H9 (cell line): Measurements from ENCODE around the gene UBE2E1. TPM values are rescaled to one million over a fixed set of nuclear protein-coding genes. Genes with fewer than 3 reads are reported as not detected.

Experiments
- DNase-seq: peaks from one replicate; pipeline ENCODE4 v3.0.0-alpha.2; 2017
- H2AFZ ChIP-seq: one replicate; pipeline ENCODE4 v1.6.1; 2013; ENCODE audit warnings: mild to moderate bottlenecking, low read length, control low read depth, moderate library complexity
- H2AK5ac ChIP-seq: 2 replicates; pipeline ENCODE4 v1.6.1; 2013; ENCODE audit warnings: low read length, control low read depth, mixed read lengths; ENCODE audit not compliant: insufficient read length
- H2BK120ac ChIP-seq: one replicate; pipeline ENCODE4 v1.6.1; 2013; ENCODE audit warnings: low read depth, mild to moderate bottlenecking, low read length, control low read depth, inconsistent platforms; ENCODE audit not compliant: poor library complexity, severe bottlenecking
- H2BK12ac ChIP-seq: 2 replicates; pipeline ENCODE4 v1.6.1; 2013; ENCODE audit warnings: low read length, control low read depth, mixed read lengths, low read depth; ENCODE audit not compliant: insufficient read length
- H2BK15ac ChIP-seq: 2 replicates; pipeline ENCODE4 v1.6.1; 2013; ENCODE audit warnings: low read depth, low read length, control low read depth
- H2BK20ac ChIP-seq: one replicate; pipeline ENCODE4 v1.6.1; 2013; ENCODE audit warnings: low read depth, mild to moderate bottlenecking, low read length, control low read depth, inconsistent platforms; ENCODE audit not compliant: poor library complexity, severe bottlenecking
- H2BK5ac ChIP-seq: 2 replicates; pipeline ENCODE4 v1.6.1; 2013; ENCODE audit warnings: low read length, control low read depth, mixed read lengths; ENCODE audit not compliant: insufficient read length
- H3K14ac ChIP-seq: 2 replicates; pipeline ENCODE4 v1.6.1; 2013; ENCODE audit warnings: low read length, control low read depth; ENCODE audit not compliant: insufficient read depth
- H3K18ac ChIP-seq: 2 replicates; pipeline ENCODE4 v1.6.1; 2013; ENCODE audit warnings: low read depth, mild to moderate bottlenecking, mixed read lengths, low read length, control low read depth; ENCODE audit not compliant: insufficient read length
- H3K23ac ChIP-seq: 2 replicates; pipeline ENCODE4 v1.6.1; 2013; ENCODE audit warnings: low read length, control low read depth, mixed read lengths, low read depth; ENCODE audit not compliant: insufficient read length
- H3K23me2 ChIP-seq: 2 replicates; pipeline ENCODE4 v1.6.1; 2013; ENCODE audit warnings: low read depth, mild to moderate bottlenecking, mixed read lengths, low read length, control low read depth; ENCODE audit not compliant: insufficient read length, poor library complexity, severe bottlenecking
- H3K27ac ChIP-seq: 2 replicates; pipeline ENCODE4 v1.5.1; 2013; ENCODE audit warnings: low read length, control low read depth, mixed read lengths, low read depth; ENCODE audit not compliant: insufficient read length
- H3K27me3 ChIP-seq: 2 replicates; pipeline ENCODE4 v1.6.1; 2013; ENCODE audit warnings: low read length, control low read depth, inconsistent platforms; ENCODE audit not compliant: insufficient read depth
- H3K4ac ChIP-seq: 2 replicates; pipeline ENCODE4 v1.6.1; 2013; ENCODE audit warnings: low read depth, mild to moderate bottlenecking, control low read depth, inconsistent platforms, low read length, moderate library complexity
- H3K4me1 ChIP-seq: 2 replicates; pipeline ENCODE4 v1.6.1; 2013; ENCODE audit warnings: low read length, control low read depth, inconsistent platforms; ENCODE audit not compliant: insufficient read depth
- H3K4me2 ChIP-seq: 2 replicates; pipeline ENCODE4 v1.6.1; 2013; ENCODE audit warnings: low read length, control low read depth, mixed read lengths; ENCODE audit not compliant: insufficient read length, insufficient read depth
- H3K56ac ChIP-seq: 2 replicates; pipeline ENCODE4 v1.6.1; 2013; ENCODE audit warnings: low read depth, mild to moderate bottlenecking, mixed read lengths, low read length, control low read depth; ENCODE audit not compliant: insufficient read length
- H3K79me1 ChIP-seq: 2 replicates; pipeline ENCODE4 v1.6.1; 2013; ENCODE audit warnings: low read depth, mild to moderate bottlenecking, moderate library complexity, low read length, control low read depth, inconsistent platforms; ENCODE audit not compliant: insufficient read depth, poor library complexity, severe bottlenecking
- H3K79me2 ChIP-seq: 2 replicates; pipeline ENCODE4 v1.6.1; 2013; ENCODE audit warnings: low read length, control low read depth, inconsistent platforms; ENCODE audit not compliant: insufficient read depth
- H3K9ac ChIP-seq: 2 replicates; pipeline ENCODE4 v1.6.1; 2013; ENCODE audit warnings: low read length, control low read depth, mixed read lengths; ENCODE audit not compliant: insufficient read length; ENCODE audit errors: extremely low read depth
- H3K9me3 ChIP-seq: one replicate; pipeline ENCODE4 v1.6.1; 2013; ENCODE audit warnings: low read depth, low read length, inconsistent platforms; ENCODE audit not compliant: control insufficient read depth
- H3T11ph ChIP-seq: one replicate; pipeline ENCODE4 v1.6.1; 2013; ENCODE audit warnings: mild to moderate bottlenecking, low read length, control low read depth, inconsistent platforms
- H4K20me1 ChIP-seq: one replicate; pipeline ENCODE4 v1.6.1; 2013; ENCODE audit not compliant: control insufficient read depth, insufficient read length, insufficient read depth
- H4K5ac ChIP-seq: 2 replicates; pipeline ENCODE4 v1.6.1; 2013; ENCODE audit warnings: low read depth, mild to moderate bottlenecking, mixed read lengths, low read length, control low read depth; ENCODE audit not compliant: insufficient read length
- H4K8ac ChIP-seq: replicated peaks from 2 replicates; pipeline ENCODE4 v1.6.1; 2013; ENCODE audit warnings: low read length, control low read depth, mixed read lengths, low read depth; ENCODE audit not compliant: insufficient read length
- H4K91ac ChIP-seq: 2 replicates; pipeline ENCODE4 v1.6.1; 2013; ENCODE audit warnings: low read depth, mild to moderate bottlenecking, moderate library complexity, mixed read lengths, low read length, control low read depth; ENCODE audit not compliant: insufficient read length
- H3K27ac Mint-ChIP-seq, 3 experiments: 2 replicates in 2 of 3; 3 replicates in 1 of 3; pipeline ENCODE4 v1.8.0; 2020 to 2021; ENCODE audit warnings: mixed read lengths in 3 of 3, mild to moderate bottlenecking in 1 of 3, moderate library complexity in 1 of 3
- H3K27me3 Mint-ChIP-seq: 2 replicates; pipeline ENCODE4 v1.8.0; 2021; ENCODE audit warnings: low read depth, mild to moderate bottlenecking, moderate library complexity, mixed read lengths
- H3K36me3 Mint-ChIP-seq, 3 experiments: 2 replicates in 2 of 3; 3 replicates in 1 of 3; pipeline ENCODE4 v1.8.0; 2020 to 2021; ENCODE audit warnings: low read depth in 3 of 3, mixed read lengths in 3 of 3; ENCODE audit not compliant: insufficient read depth in 1 of 3
- H3K4me1 Mint-ChIP-seq, 2 experiments: 2 replicates each; pipeline ENCODE4 v1.8.0; 2020; ENCODE audit warnings: mixed read lengths in 2 of 2
- H3K4me3 Mint-ChIP-seq, 2 experiments: 2 replicates in 1 of 2; 3 replicates in 1 of 2; pipeline ENCODE4 v1.8.0; 2020 to 2021; ENCODE audit warnings: mild to moderate bottlenecking in 2 of 2, mixed read lengths in 2 of 2, moderate library complexity in 1 of 2
- H3K9me3 Mint-ChIP-seq, 2 experiments: 2 replicates in 1 of 2; 3 replicates in 1 of 2; pipeline ENCODE4 v1.8.0; 2020; ENCODE audit warnings: mild to moderate bottlenecking in 2 of 2, mixed read lengths in 2 of 2, moderate library complexity in 1 of 2
- CTCF ChIP-seq: fragments of 200-600 bp; sonication (generic); conservative IDR thresholded peaks from 3 replicates; pipeline ENCODE4 v1.8.0; 2021; ENCODE audit warnings: antibody characterized with exemption, mild to moderate bottlenecking
- WGBS: extraction: QIAGEN DNeasy Blood & Tissue Kit; methylation state at CpG from one replicate; pipeline ENCODE4 v1.1.7; 2013; ENCODE audit warnings: missing lambda C conversion rate, low lambda C conversion rate, mixed read lengths; ENCODE audit not compliant: insufficient read length; ENCODE audit errors: extremely low coverage; 5-methylcytosine and 5-hydroxymethylcytosine counted together
- total RNA-seq: library from RNA; stranded (reverse); gene quantifications from 2 replicates; pipeline ENCODE4 v1.2.1, GENCODE V29; 2021

The UBE2E1 gene
- total RNA-seq, 1 experiment from 2014 or later: 142 TPM

GRCh38 chr3:23806534-23807423, 1.0 kb downstream of the UBE2E1 start:
- H3K4me1 Mint-ChIP-seq: peaks cover 54 to 56% of the 10 kb centered on the region in 2 experiments
- no peak for TF ChIP-seq CTCF
- no peak overlapping the region for H3T11ph ChIP-seq
- no peaks in the 10 kb centered on the region for H3K79me1 ChIP-seq
- no peak overlapping the region for H2BK5ac ChIP-seq
- no peaks in the 10 kb centered on the region for H3K27me3 ChIP-seq
- H3K9me3 Mint-ChIP-seq: no peaks in the 10 kb centered on the region; a peak in 2 of 5 replicates
- H3K4me3 Mint-ChIP-seq: peak overlapping the region; percentile 92 to 95
- H3K79me2 ChIP-seq: no peaks in the 10 kb centered on the region; the same call in 1 of the 2 replicates
- H3K36me3 Mint-ChIP-seq: peaks cover 9 to 27% (median 26%) of the 10 kb centered on the region in 3 experiments; a peak in 6 of 7 replicates
- no CpG with 5 or more reads among the region's 71 CpGs for WGBS
- DNase-seq: peak; percentile 46
- H2BK15ac ChIP-seq: no peak overlapping the region
- no peak overlapping the region for H2BK12ac ChIP-seq
- peak overlapping the region; percentile 5 for H3K18ac ChIP-seq
- H4K91ac ChIP-seq: no peak overlapping the region
- peak overlapping the region; percentile 97 for H3K4me2 ChIP-seq
- no peak overlapping the region for H3K56ac ChIP-seq
- no peak overlapping the region for H2AK5ac ChIP-seq
- peak overlapping the region; percentile 49 for H3K9ac ChIP-seq
- no peak overlapping the region for H2BK120ac ChIP-seq
- peak overlapping the region; percentile 53; the same call in 1 of the 2 replicates for H3K14ac ChIP-seq
- H4K5ac ChIP-seq: no peak overlapping the region
- peaks cover 6% of the 10 kb centered on the region; the same call in 1 of the 2 replicates for H3K4me1 ChIP-seq
- H3K27me3 Mint-ChIP-seq: no peaks in the 10 kb centered on the region
- no peak overlapping the region for H3K4ac ChIP-seq
- H3K23ac ChIP-seq: no peak overlapping the region
- H4K8ac ChIP-seq: no peak overlapping the region
- peak overlapping the region; percentile 92 to 97 (median 94); a peak in 6 of 7 replicates for H3K27ac Mint-ChIP-seq
- H4K20me1 ChIP-seq: no peaks in the 10 kb centered on the region
- H3K23me2 ChIP-seq: peaks cover 21% of the 10 kb centered on the region
- H3K9me3 ChIP-seq: no peaks in the 10 kb centered on the region
- H2BK20ac ChIP-seq: no peak overlapping the region
- no peak overlapping the region for H2AFZ ChIP-seq
- H3K27ac ChIP-seq: no peak overlapping the region
